ENCODE data around the gene TK2.

- TF ChIP-seq CTCF (IDR thresholded peaks at IDR 0.05) (no peak), POLR2A (IDR thresholded peaks at IDR 0.05) (no peak)
Observed at GRCh38 chr16:66554495-66554894, 4.6 kb upstream of the TK2 start.

All from heart left ventricle (tissue), 13 donors.